SK-N-SH treated with all-trans-retinoic acid at 6 μM for 48 hours (cell line): ENCODE measurements around the gene STUM.

Experiments
- ARNTL ChIP-seq: fragments of 450-650 bp; formaldehyde crosslinking; IDR thresholded peaks from 2 replicates; pipeline ENCODE4 v1.5.0; 2020; ENCODE audit warnings: low read depth, mild to moderate bottlenecking, moderate library complexity, borderline replicate concordance
- CREB5 ChIP-seq: fragments of 250-450 bp; sonication (Bioruptor Pico); IDR thresholded peaks from 2 replicates; pipeline ENCODE4 v1.5.1; 2020; ENCODE audit warnings: low read depth, mild to moderate bottlenecking, moderate library complexity

DNA sequence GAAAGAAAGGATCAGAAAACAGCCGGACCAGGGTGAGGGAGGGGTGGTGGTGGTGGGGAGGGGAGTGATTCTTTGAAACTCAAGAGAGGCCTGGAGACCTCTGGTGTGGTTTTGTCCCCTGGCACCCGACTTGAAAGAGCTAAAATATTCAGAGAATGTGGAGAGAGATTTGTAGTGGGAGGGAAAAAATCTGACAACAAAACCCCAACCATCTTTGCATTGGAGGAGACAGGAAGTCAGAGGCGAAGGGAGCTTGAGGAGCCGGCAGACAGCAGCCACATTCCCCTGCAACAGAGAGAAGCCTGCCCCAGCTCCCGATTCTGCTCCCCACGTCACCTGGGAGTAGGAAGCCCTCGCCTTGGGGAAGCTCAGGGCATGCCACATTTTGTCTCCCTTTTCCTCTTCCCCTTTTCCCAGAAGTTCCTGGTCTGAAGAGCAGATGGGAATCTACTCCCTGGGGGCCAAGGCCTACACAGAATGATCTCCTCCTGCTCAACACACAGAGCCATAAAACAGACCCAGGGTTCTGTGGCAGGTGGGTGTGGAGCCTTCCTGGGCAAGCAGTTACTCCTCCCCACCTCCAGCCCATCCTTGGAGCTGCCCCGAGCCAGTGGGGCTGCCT lies 105.6 kb downstream of the STUM start:
- TF ChIP-seq ARNTL (CRISPR knock-in tag) (no peak), CREB5 (CRISPR knock-in tag) (no peak)
